HepG2 (cell line): ENCODE results near the gene RANGRF. TPM values are rescaled to one million over a fixed set of nuclear protein-coding genes. Genes with fewer than 3 reads are reported as not detected.
A peak's percentile ranks its signal among the peaks of the same experiment; 100 is the strongest.

Source experiments
- ATAC-seq: fragments of 200-7000 bp; cut with Tn5 transposase; 3 replicates; pipeline ENCODE4 v1.9.1; 2020; ENCODE audit warnings: mild to moderate bottlenecking, moderate library complexity
- BruUV-seq: library from RNA; stranded (reverse); fragments of 400-500 nt; replicated peaks from 2 replicates; lab custom pipeline; 2021; lab: Mats Ljungman, UMichigan
- CTCF ChIA-PET: fragments of 300-600 bp; formaldehyde crosslinking; extraction: SDS; loops from one replicate; lab custom pipeline; 2021; ENCODE audit warnings: low total read pairs, inconsistent platforms, low intra/inter-chr PET ratio; lab: Yijun Ruan, JAX
- POLR2A ChIA-PET: fragments of 350-600 bp; sonication (Branson Sonifier 250); formaldehyde crosslinking; loops from one replicate; lab custom pipeline; 2020; ENCODE audit warnings: antibody characterized with exemption, inconsistent platforms; lab: Yijun Ruan, JAX
- DNase-seq: peaks from one replicate; pipeline ENCODE4 v3.0.0-alpha.2; 2015; ENCODE audit warnings: low spot score
- FAIRE-seq: peaks from 3 replicates; lab custom pipeline; 2011; peaks lifted over from hg19 to GRCh38; lab: Jason Lieb, UNC
- H2AFZ ChIP-seq: one replicate; pipeline ENCODE4 v1.6.1; 2011; ENCODE audit warnings: low read length, inconsistent platforms
- H3K27ac ChIP-seq: fragments of 300-600 bp; 3 replicates; pipeline ENCODE4 v1.8.0; 2011; ENCODE audit warnings: mixed run types, mild to moderate bottlenecking, mixed read lengths, low read length, inconsistent platforms; ENCODE audit not compliant: insufficient read depth; ENCODE audit errors: extremely low read length
- H3K27me3 ChIP-seq, 2 experiments: fragments of 200-600 bp in 1 of 2; 2 replicates in 1 of 2; 3 replicates in 1 of 2; pipeline versions ENCODE4 v1.6.0 to v1.8.0; 2011; ENCODE audit warnings: low read length in 2 of 2, mild to moderate bottlenecking in 2 of 2, moderate library complexity in 2 of 2, inconsistent platforms in 1 of 2; ENCODE audit not compliant: insufficient read depth in 2 of 2, control insufficient read depth in 1 of 2
- H3K36me3 ChIP-seq, 2 experiments: fragments of 200-600 bp in 1 of 2; replicated peaks in 1 of 2; 2 replicates in 1 of 2; 3 replicates in 1 of 2; pipeline versions ENCODE4 v1.5.1 to v1.8.0; 2011; ENCODE audit warnings: low read length in 2 of 2, inconsistent platforms in 1 of 2; ENCODE audit not compliant: insufficient read depth in 2 of 2, control insufficient read depth in 1 of 2
- H3K4me1 ChIP-seq: 2 replicates; pipeline ENCODE4 v1.5.1; 2012; ENCODE audit warnings: low read length, inconsistent platforms; ENCODE audit not compliant: insufficient read depth
- H3K4me2 ChIP-seq: 2 replicates; pipeline ENCODE4 v1.6.0; 2011; ENCODE audit warnings: low read depth, low read length, inconsistent platforms
- H3K4me3 ChIP-seq, 3 experiments: fragments of 200-600 bp in 1 of 3; sonication (generic), shearing (Covaris generic) in 1 of 3; replicated peaks in 1 of 3; 2 replicates each; pipeline ENCODE4 v1.5.1; 2011 to 2016; ENCODE audit warnings: low read length in 3 of 3, inconsistent platforms in 2 of 3, low read depth in 2 of 3, mild to moderate bottlenecking in 2 of 3, control low read depth in 1 of 3, mixed read lengths in 1 of 3; ENCODE audit not compliant: insufficient read depth in 1 of 3
- H3K79me2 ChIP-seq: one replicate; pipeline ENCODE4 v1.6.1; 2011; ENCODE audit warnings: low read length, inconsistent platforms; ENCODE audit not compliant: insufficient read depth
- H3K9ac ChIP-seq: 2 replicates; pipeline ENCODE4 v1.6.0; 2011; ENCODE audit warnings: mild to moderate bottlenecking, low read depth, low read length, inconsistent platforms; ENCODE audit not compliant: insufficient read depth
- H3K9me3 ChIP-seq: 2 replicates; pipeline ENCODE4 v1.5.1; 2012; ENCODE audit warnings: mild to moderate bottlenecking, low read length
- H4K20me1 ChIP-seq: 2 replicates; pipeline ENCODE4 v1.6.0; 2011; ENCODE audit warnings: inconsistent platforms, mild to moderate bottlenecking, low read length, moderate library complexity; ENCODE audit not compliant: insufficient read depth
- ATF1 ChIP-seq: IDR thresholded peaks from 2 replicates; pipeline ENCODE4 v1.6.1; 2016; ENCODE audit warnings: mild to moderate bottlenecking, control low read depth
- MEIS2 ChIP-seq: sonication (generic); formaldehyde crosslinking; IDR thresholded peaks from 2 replicates; pipeline ENCODE4 v1.9.0; 2021; ENCODE audit warnings: mild to moderate bottlenecking, missing genetic modification reagents
- PATZ1 ChIP-seq: sonication (generic); formaldehyde crosslinking; IDR thresholded peaks from 2 replicates; pipeline ENCODE4 v1.4.0; 2020; ENCODE audit warnings: missing genetic modification reagents
- SKIL ChIP-seq: sonication (generic); formaldehyde crosslinking; IDR thresholded peaks from 2 replicates; pipeline ENCODE4 v1.8.0; 2022; ENCODE audit warnings: missing genetic modification reagents, mild to moderate bottlenecking, moderate library complexity, borderline replicate concordance
- TRIM22 ChIP-seq: fragments of 450-650 bp; IDR thresholded peaks from 2 replicates; pipeline ENCODE4 v1.6.1; 2017
- ZKSCAN8 ChIP-seq: IDR thresholded peaks from 2 replicates; pipeline ENCODE4 v1.6.1; 2016; ENCODE audit warnings: borderline replicate concordance, missing genetic modification reagents, missing compliant biosample characterization
- ZNF318 ChIP-seq: sonication (generic); formaldehyde crosslinking; IDR thresholded peaks from 2 replicates; pipeline ENCODE4 v1.4.0; 2020; ENCODE audit warnings: mild to moderate bottlenecking, missing genetic modification reagents
- ZNF430 ChIP-seq: sonication (generic); formaldehyde crosslinking; IDR thresholded peaks from 2 replicates; pipeline ENCODE4 v1.9.0; 2021; ENCODE audit warnings: mild to moderate bottlenecking, missing genetic modification reagents
- ZNF530 ChIP-seq: sonication (generic); formaldehyde crosslinking; IDR thresholded peaks from 2 replicates; pipeline ENCODE4 v1.5.0; 2020; ENCODE audit warnings: low read depth, mild to moderate bottlenecking, missing genetic modification reagents
- WGBS: methylation state at CpG from one replicate; pipeline ENCODE4 v1.1.6; 2017; ENCODE audit warnings: low lambda C conversion rate; 5-methylcytosine and 5-hydroxymethylcytosine counted together
- in situ Hi-C: cut with HindIII; loops from 2 replicates; pipeline ENCODE4 v1.10.0; 2017; ENCODE audit warnings: low pct_unique_long_range_greater_than_20kb; ENCODE audit not compliant: extremely low pct_ligation_motif_present
- intact Hi-C: fragments of 100-400 bp; cut with micrococcal nuclease; formaldehyde crosslinking; loops from one replicate; pipeline ENCODE4 v1.10.0; 2022; ENCODE audit not compliant: unreplicated experiment
- polyA plus RNA-seq, 8 experiments: library from polyadenylated mRNA; depleted of rRNA in 3 of 8; stranded (reverse) in 7 of 8; unstranded in 1 of 8; fragments of >200 nt; fragmentation: Illumina TruSeq in 4 of 8; extraction: Trizol in 4 of 8; gene quantifications; 2 replicates each; pipeline versions ENCODE4 v1.2.1 to v1.2.3, GENCODE V29; 2011 to 2016; ENCODE audit warnings: low read depth in 4 of 8, missing spikeins in 1 of 8, mixed read lengths in 1 of 8; ENCODE audit not compliant: insufficient read depth in 1 of 8
- total RNA-seq, 5 experiments: library from RNA; depleted of rRNA; stranded (reverse); fragments of >200 nt; fragmentation: Illumina TruSeq; extraction: Trizol; gene quantifications; 2 replicates each; pipeline ENCODE4 v1.2.3, GENCODE V29; 2016; ENCODE audit warnings: low read depth in 1 of 5

RANGRF gene
- total and polyA plus RNA-seq, 2 of the 13 experiments (the other 11 are each of a cell fraction or from before 2014, with no cell fraction given): 18.6 to 40.7 TPM

- no peaks in the 10 kb centered on the region for H4K20me1 ChIP-seq
- peaks cover 4 to 10% of the 10 kb centered on the region in 2 experiments; a peak in 3 of 5 replicates for H3K36me3 ChIP-seq
- H3K9ac ChIP-seq: peak overlapping the region; percentile 37; the same call in 1 of the 2 replicates
- intact Hi-C loops (no loop called here), in situ Hi-C loops (no loop called here)
- H3K4me3 ChIP-seq: no peak overlapping the region; a peak in 1 of 6 replicates
- H3K4me2 ChIP-seq: peak overlapping the region; percentile 60
- CTCF ChIA-PET: no interaction called here
- POLR2A ChIA-PET: interaction anchor here (1.1 to 2.2 kb wide), 8 partner anchors 11 to 27 kb away, joined by 3 to 23 read pairs (median 7); partner anchors contain the start of genes CTC1, RANGRF and SLC25A35
- no peaks in the 10 kb centered on the region for H3K79me2 ChIP-seq
- BruUV-seq: no TSS peak
- DNase-seq (peak; percentile 96), FAIRE-seq (peak; percentile 97), ATAC-seq (peak; percentile 81)
- no peak overlapping the region for H2AFZ ChIP-seq
- peak overlapping the region; percentile 81 for H3K27ac ChIP-seq
- H3K9me3 ChIP-seq: no peaks in the 10 kb centered on the region
- no peaks in the 10 kb centered on the region for H3K27me3 ChIP-seq
- 3% methylated on average over 4 of the region's 4 CpGs for WGBS
- H3K4me1 ChIP-seq: peaks cover 54% of the 10 kb centered on the region
- TF ChIP-seq TRIM22: no peak
- TF ChIP-seq SKIL: peak; percentile 74; the same call in 1 of the 2 replicates
- TF ChIP-seq ZKSCAN8 (CRISPR knock-in tag): 0 out of 2 replicates have a peak, but pooled peaks have one; percentile 21
- peak; percentile 15; the same call in 1 of the 2 replicates for TF ChIP-seq PATZ1 (CRISPR knock-in tag)
- no peak for TF ChIP-seq ZNF430 (CRISPR knock-in tag)
- no peak for TF ChIP-seq ZNF318 (CRISPR knock-in tag)
- TF ChIP-seq MEIS2 (CRISPR knock-in tag): 0 out of 2 replicates have a peak, but pooled peaks have one; percentile 33
- TF ChIP-seq ATF1 (CRISPR knock-in tag): peak; percentile 53; the same call in 1 of the 2 replicates
- no peak for TF ChIP-seq ZNF530
Observed at GRCh38 chr17:8273884-8274444, 14.5 kb upstream of the RANGRF start.
